SK-N-MC (cell line): ENCODE data around the gene ARHGAP22.

Source experiments
- EZH2 ChIP-seq: fragments of 200-600 bp; sonication (generic); IDR thresholded peaks from one replicate; pipeline ENCODE4 v1.6.1; 2017; ENCODE audit warnings: antibody characterized with exemption
- FOXP2 ChIP-seq: optimal IDR thresholded peaks from 2 replicates; pipeline ENCODE3; 2011; ENCODE audit warnings: mild to moderate bottlenecking, moderate library complexity; ENCODE audit not compliant: insufficient read depth; ENCODE audit errors: extremely low read length, control extremely low read depth
- POLR2AphosphoS5 ChIP-seq: IDR thresholded peaks from 2 replicates; pipeline ENCODE4 v1.6.1; 2012; ENCODE audit warnings: mild to moderate bottlenecking, low read depth, low read length, borderline replicate concordance

- no peak for TF ChIP-seq EZH2
- no peak for TF ChIP-seq POLR2AphosphoS5
- no peak for TF ChIP-seq FOXP2
Measured at GRCh38 chr10:48414160-48414559, 190.7 kb downstream of the ARHGAP22 start.
